Measurements from ENCODE around the gene FOXP1. TPM values are rescaled to one million over a fixed set of nuclear protein-coding genes. Genes with fewer than 3 reads are reported as not detected.

Gene FOXP1
- total RNA-seq, 4 donors from 2014 or later, result 169 to 300 (median 202) TPM

GRCh38 chr3:71317140-71317539 lies 266.4 kb downstream of the FOXP1 start:
- Histone ChIP-seq H3K27me3 (no peaks in the 10 kb centered on the region), H3K4me3 (no peak overlapping the region), H3K4me1 (peaks cover 7 to 59% (median 9%) of the 10 kb centered on the region in 3 donors), H3K27ac (peak overlapping the region in 2 of 4 donors; percentile 3 to 48), H3K9me3 (no peaks in the 10 kb centered on the region), H3K36me3 (no peaks in the 10 kb centered on the region)
- 83 to 91% methylated on average over 6 of the region's 6 CpGs for WGBS, 2 donors (ENCODE audit: low coverage in 1 of 2)
- TF ChIP-seq POLR2AphosphoS5 (IDR thresholded peaks at IDR 0.05) (no peak), POLR2A (IDR thresholded peaks at IDR 0.05) (no peak), CTCF (IDR thresholded peaks at IDR 0.05) (no peak), EP300 (IDR thresholded peaks at IDR 0.05) (no peak)
- no peak for ATAC-seq

- H3K4me3 ChIP-seq, result no peak overlapping the region
- TF ChIP-seq POLR2AphosphoS5 (IDR thresholded peaks at IDR 0.05) (no peak), POLR2A (IDR thresholded peaks at IDR 0.05) (no peak), CTCF (IDR thresholded peaks at IDR 0.05) (no peak), EP300 (IDR thresholded peaks at IDR 0.05) (no peak)
- peaks cover 7 to 69% (median 14%) of the 10 kb centered on the region in 3 donors for H3K4me1 ChIP-seq
- no peaks in the 10 kb centered on the region for H3K36me3 ChIP-seq
- no peaks in the 10 kb centered on the region for H3K27me3 ChIP-seq
- peak overlapping the region in 1 of 4 donors; percentile 35 for H3K27ac ChIP-seq
- ATAC-seq, result no peak
- WGBS, 2 donors (ENCODE audit: low coverage in 1 of 2), result 81 to 91% methylated on average over 6 to 11 of the region's 16 CpGs
- no peaks in the 10 kb centered on the region for H3K9me3 ChIP-seq
Measured at GRCh38 chr3:71316066-71316777, 267.3 kb downstream of the FOXP1 start.

- ATAC-seq, result no peak
- Histone ChIP-seq H3K4me3 (no peak overlapping the region), H3K9me3 (no peaks in the 10 kb centered on the region), H3K4me1 (peaks cover 10 to 77% (median 20%) of the 10 kb centered on the region in 3 donors), H3K27me3 (no peaks in the 10 kb centered on the region), H3K36me3 (no peaks in the 10 kb centered on the region), H3K27ac (peak overlapping the region in 1 of 4 donors; percentile 35)
- no peak for TF ChIP-seq CTCF (IDR thresholded peaks at IDR 0.05)
- no peak for TF ChIP-seq POLR2AphosphoS5 (IDR thresholded peaks at IDR 0.05)
- no peak for TF ChIP-seq POLR2A (IDR thresholded peaks at IDR 0.05)
- no peak for TF ChIP-seq EP300 (IDR thresholded peaks at IDR 0.05)
- 100% methylated on average over 2 of the region's 2 CpGs for WGBS, 2 donors (ENCODE audit: low coverage in 1 of 2)
Measured at GRCh38 chr3:71315431-71315830, 268.1 kb downstream of the FOXP1 start.

GRCh38 chr3:71313844-71314243 lies 269.7 kb downstream of the FOXP1 start:
- ATAC-seq, result no peak
- H3K9me3 ChIP-seq, result no peaks in the 10 kb centered on the region
- TF ChIP-seq EP300 (IDR thresholded peaks at IDR 0.05) (no peak), POLR2A (IDR thresholded peaks at IDR 0.05) (no peak), CTCF (IDR thresholded peaks at IDR 0.05) (no peak), POLR2AphosphoS5 (IDR thresholded peaks at IDR 0.05) (no peak)
- H3K27me3 ChIP-seq, result no peaks in the 10 kb centered on the region
- H3K36me3 ChIP-seq, result no peaks in the 10 kb centered on the region
- H3K27ac ChIP-seq, result no peak overlapping the region
- no peak overlapping the region for H3K4me3 ChIP-seq
- WGBS, 2 donors (ENCODE audit: low coverage in 1 of 2), result 94 to 100% methylated on average over 2 of the region's 2 CpGs
- H3K4me1 ChIP-seq, result peaks cover 10 to 75% (median 20%) of the 10 kb centered on the region in 3 donors

GRCh38 chr3:71312461-71312860 lies 271.1 kb downstream of the FOXP1 start:
- H3K27ac ChIP-seq, result peak overlapping the region in 2 of 4 donors; percentile 71

More at GRCh38 chr3:71312461-71312860, 271.1 kb downstream of the FOXP1 start:
- Histone ChIP-seq H3K27me3 (no peaks in the 10 kb centered on the region), H3K9me3 (no peaks in the 10 kb centered on the region), H3K36me3 (no peaks in the 10 kb centered on the region), H3K4me1 (peaks cover 4 to 75% (median 13%) of the 10 kb centered on the region in 3 donors), H3K4me3 (no peak overlapping the region)
- 88 to 90% methylated on average over 4 to 5 of the region's 5 CpGs for WGBS, 2 donors (ENCODE audit: low coverage in 1 of 2)
- no peak for ATAC-seq
- TF ChIP-seq POLR2A (IDR thresholded peaks at IDR 0.05), result no peak
- TF ChIP-seq POLR2AphosphoS5 (IDR thresholded peaks at IDR 0.05), result no peak
- TF ChIP-seq CTCF (IDR thresholded peaks at IDR 0.05), result no peak
